Gastrocnemius medialis (tissue), 4 donors: ENCODE results near the gene HS3ST3A1. TPM values are rescaled to one million over a fixed set of nuclear protein-coding genes. Genes with fewer than 3 reads are reported as not detected.
A peak's percentile ranks its signal among the peaks of the same experiment; 100 is the strongest.

ENCODE experiments used
- ATAC-seq, 2 donors: fragments of 150-250 bp; one replicate each; pipeline ENCODE4 v1.9.1; 2016
- DNase-seq, 2 donors: peaks; one replicate each; pipeline ENCODE4 v3.0.0-alpha.2; 2019
- H3K27ac ChIP-seq, 4 donors: fragments of 200-600 bp; sonication (generic); 1 replicate in 1 of 4; 2 replicates in 3 of 4; pipeline ENCODE4 v1.5.1; 2016 to 2018; ENCODE audit warnings: mild to moderate bottlenecking in 2 of 4, moderate library complexity in 1 of 4
- H3K27me3 ChIP-seq, 3 donors: fragments of 200-600 bp; sonication (generic) in 2 of 3; 1 replicate in 1 of 3; 2 replicates in 2 of 3; pipeline versions ENCODE4 v1.5.1 to v1.6.0; 2016 to 2019; ENCODE audit warnings: mild to moderate bottlenecking in 1 of 3, moderate library complexity in 1 of 3
- H3K36me3 ChIP-seq, 2 donors: fragments of 200-600 bp; sonication (generic) in 1 of 2; one replicate each; pipeline ENCODE4 v1.5.1; 2017 to 2018
- H3K4me1 ChIP-seq, 2 donors: fragments of 200-600 bp; sonication (generic) in 1 of 2; one replicate each; pipeline ENCODE4 v1.5.1; 2016 to 2017; ENCODE audit warnings: mild to moderate bottlenecking in 2 of 2
- H3K4me3 ChIP-seq, 4 donors: fragments of 200-600 bp; sonication (generic) in 3 of 4; 1 replicate in 1 of 4; 2 replicates in 3 of 4; pipeline ENCODE4 v1.5.1; 2016 to 2019; ENCODE audit warnings: mild to moderate bottlenecking in 2 of 4
- H3K9me3 ChIP-seq, 3 donors: fragments of 200-600 bp; sonication (generic) in 2 of 3; 1 replicate in 1 of 3; 2 replicates in 2 of 3; pipeline ENCODE4 v1.5.1; 2016 to 2019
- POLR2A ChIP-seq, 2 donors: fragments of 450-650 bp; IDR thresholded peaks; one replicate each; pipeline ENCODE4 v1.6.1; 2017; ENCODE audit warnings: antibody characterized with exemption in 2 of 2, mild to moderate bottlenecking in 2 of 2, moderate library complexity in 2 of 2
- in situ Hi-C, 4 donors: fragments of 200-750 bp; cut with MboI; loops; one replicate each; pipeline versions ENCODE4 v1.15.0 to v1.8.0; 2017; ENCODE audit warnings: low sequenced_read_pairs in 4 of 4
- intact Hi-C: fragments of 100-400 bp; cut with DNase I; formaldehyde crosslinking; loops from one replicate; pipeline ENCODE4 v1.15.1; 2023; ENCODE audit warnings: low total_unique reads
- total RNA-seq, 4 donors: library from RNA; depleted of rRNA; stranded (reverse); fragments of >200 nt; gene quantifications; one replicate each; pipeline versions ENCODE4 v1.1.0 to v1.2.3, GENCODE V29; 2016
- TF ChIP-seq, protein P1 (sequence below), 5 experiments: fragments of 450-650 bp in 3 of 5; fragments of 200-600 bp in 2 of 5; sonication (generic) in 2 of 5; IDR thresholded peaks in 4 of 5; conservative IDR thresholded peaks in 1 of 5; 1 replicate in 4 of 5; 2 replicates in 1 of 5; pipeline ENCODE4 v1.5.1; 2016 to 2019; ENCODE audit warnings: antibody characterized with exemption in 5 of 5, mild to moderate bottlenecking in 3 of 5, moderate library complexity in 3 of 5

Gene HS3ST3A1
- total RNA-seq, 4 donors from 2014 or later = 0.23 to 1.4 (median 0.85) TPM

DNA sequence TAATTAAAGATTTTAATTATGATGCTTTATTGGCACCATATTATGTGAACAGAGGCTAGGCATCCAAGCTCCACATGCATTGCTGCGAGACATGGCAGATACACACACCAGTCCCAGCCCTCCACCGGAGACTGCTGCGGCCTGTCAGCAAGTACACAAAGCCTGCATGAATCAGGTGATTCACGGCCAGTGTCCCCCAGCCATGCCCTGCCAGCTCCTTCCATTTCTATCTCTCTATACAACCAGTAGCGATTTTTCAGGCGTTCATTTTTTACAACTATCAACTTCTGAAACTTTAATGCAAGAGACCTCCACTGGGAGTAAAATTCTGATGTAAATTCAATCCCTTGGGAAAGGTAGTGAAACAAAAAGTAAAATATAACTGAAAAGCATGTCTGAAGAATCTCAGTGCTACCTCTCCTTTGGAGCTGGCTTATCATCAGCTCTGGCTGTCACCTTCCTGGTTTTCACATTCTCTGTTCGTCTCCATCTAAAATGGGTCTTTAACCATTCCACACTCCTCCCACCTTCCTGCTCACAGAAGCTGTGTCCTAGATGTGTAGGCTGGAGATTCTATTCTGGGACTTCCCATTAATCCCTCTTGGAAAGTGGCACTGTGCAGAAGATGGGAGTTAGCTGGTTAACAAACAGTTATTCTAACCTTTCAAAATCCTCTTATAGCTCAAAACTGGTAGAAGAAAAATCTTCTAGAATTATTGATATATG, 32.2 kb downstream of the HS3ST3A1 start:
- Histone ChIP-seq H3K9me3 (no peaks in the 10 kb centered on the region), H3K27ac (no peak overlapping the region), H3K27me3 (peaks cover 0 to 6% (median 0%) of the 10 kb centered on the region in 3 donors), H3K4me3 (no peak overlapping the region), H3K36me3 (no peaks in the 10 kb centered on the region), H3K4me1 (no peaks in the 10 kb centered on the region)
- in situ Hi-C loops (no loop called here), intact Hi-C loops (no loop called here)
- ATAC-seq (no peak), DNase-seq (no peak)
- TF ChIP-seq POLR2A (IDR thresholded peaks at IDR 0.05) = no peak
- TF ChIP-seq, protein P1, sequence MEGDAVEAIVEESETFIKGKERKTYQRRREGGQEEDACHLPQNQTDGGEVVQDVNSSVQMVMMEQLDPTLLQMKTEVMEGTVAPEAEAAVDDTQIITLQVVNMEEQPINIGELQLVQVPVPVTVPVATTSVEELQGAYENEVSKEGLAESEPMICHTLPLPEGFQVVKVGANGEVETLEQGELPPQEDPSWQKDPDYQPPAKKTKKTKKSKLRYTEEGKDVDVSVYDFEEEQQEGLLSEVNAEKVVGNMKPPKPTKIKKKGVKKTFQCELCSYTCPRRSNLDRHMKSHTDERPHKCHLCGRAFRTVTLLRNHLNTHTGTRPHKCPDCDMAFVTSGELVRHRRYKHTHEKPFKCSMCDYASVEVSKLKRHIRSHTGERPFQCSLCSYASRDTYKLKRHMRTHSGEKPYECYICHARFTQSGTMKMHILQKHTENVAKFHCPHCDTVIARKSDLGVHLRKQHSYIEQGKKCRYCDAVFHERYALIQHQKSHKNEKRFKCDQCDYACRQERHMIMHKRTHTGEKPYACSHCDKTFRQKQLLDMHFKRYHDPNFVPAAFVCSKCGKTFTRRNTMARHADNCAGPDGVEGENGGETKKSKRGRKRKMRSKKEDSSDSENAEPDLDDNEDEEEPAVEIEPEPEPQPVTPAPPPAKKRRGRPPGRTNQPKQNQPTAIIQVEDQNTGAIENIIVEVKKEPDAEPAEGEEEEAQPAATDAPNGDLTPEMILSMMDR (IDR thresholded peaks at IDR 0.05 in 4 of 5, conservative IDR thresholded peaks at IDR 0.05 in 1 of 5) = no peak

DNA sequence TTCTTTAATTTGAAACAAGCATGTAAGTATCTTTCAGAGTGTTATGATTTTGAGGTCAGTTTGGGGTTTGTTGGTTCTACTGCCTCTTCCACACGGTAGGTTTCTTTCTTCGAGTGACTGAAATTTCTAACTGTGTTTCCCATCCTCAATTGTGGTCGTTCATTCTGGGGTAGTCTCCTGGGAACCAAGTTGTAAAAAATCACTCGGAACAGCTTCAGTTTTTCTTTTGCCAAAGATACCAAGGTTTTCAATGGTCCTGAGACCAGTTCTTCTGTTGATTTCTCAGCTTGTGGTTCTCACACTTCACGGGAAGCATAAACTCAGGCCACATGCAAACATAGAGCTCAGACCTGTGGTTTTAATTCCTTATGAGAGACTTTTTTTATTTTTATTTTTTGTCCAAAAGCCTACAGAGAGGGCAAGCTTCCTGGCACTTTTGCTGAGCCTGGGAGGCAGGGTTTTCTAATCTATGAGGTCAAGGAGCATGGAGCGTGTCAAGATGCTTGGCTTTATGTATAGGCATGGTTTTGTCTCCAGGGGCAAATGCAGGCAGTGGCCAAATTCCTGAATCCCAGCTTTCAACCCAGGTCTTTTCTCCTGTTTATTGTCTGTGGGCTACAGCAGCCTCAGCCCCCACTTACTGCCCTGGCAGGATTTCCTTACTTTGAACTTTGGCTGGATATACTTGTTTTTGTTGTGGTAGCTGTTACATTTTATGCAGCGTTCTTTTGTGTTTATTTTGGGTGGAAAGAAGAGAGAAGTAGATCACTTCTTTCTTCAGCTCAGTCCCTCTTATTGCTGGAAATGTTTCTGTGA, 32.9 kb downstream of the HS3ST3A1 start:
- Histone ChIP-seq H3K4me1 (no peaks in the 10 kb centered on the region), H3K27me3 (peaks cover 0 to 6% (median 0%) of the 10 kb centered on the region in 3 donors), H3K36me3 (no peaks in the 10 kb centered on the region), H3K9me3 (no peaks in the 10 kb centered on the region), H3K4me3 (no peak overlapping the region), H3K27ac (no peak overlapping the region)
- ATAC-seq = no peak
- intact Hi-C loops = no loop called here
- in situ Hi-C loops = no loop called here
- no peak for TF ChIP-seq POLR2A (IDR thresholded peaks at IDR 0.05)
- TF ChIP-seq, protein P1 (IDR thresholded peaks at IDR 0.05 in 4 of 5, conservative IDR thresholded peaks at IDR 0.05 in 1 of 5) = no peak
- DNase-seq = no peak

DNA sequence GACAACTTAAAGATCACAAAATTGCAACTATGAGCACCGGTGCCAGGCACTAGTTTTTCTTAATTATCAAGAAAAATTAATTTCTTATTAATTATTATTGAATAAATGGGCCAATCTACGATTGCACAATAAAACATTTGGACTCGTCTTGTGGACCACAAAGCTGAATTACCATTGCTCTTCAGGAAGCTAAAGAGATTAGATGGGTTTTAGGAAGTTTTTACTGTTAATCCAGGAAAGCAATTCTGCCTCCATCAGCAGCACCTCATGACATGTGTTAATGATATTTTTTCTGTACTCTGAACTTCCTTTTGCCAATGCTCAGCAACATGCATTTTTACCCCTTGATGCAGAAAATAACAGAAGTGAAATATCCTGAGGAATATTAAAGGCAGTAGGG, 37.9 kb downstream of the HS3ST3A1 start:
- Histone ChIP-seq H3K36me3 (no peaks in the 10 kb centered on the region), H3K4me3 (no peak overlapping the region), H3K27me3 (no peaks in the 10 kb centered on the region), H3K9me3 (no peaks in the 10 kb centered on the region), H3K27ac (no peak overlapping the region), H3K4me1 (no peaks in the 10 kb centered on the region)
- ATAC-seq (no peak), DNase-seq (no peak)
- intact Hi-C loops (no loop called here), in situ Hi-C loops (no loop called here)
- TF ChIP-seq, protein P1 (IDR thresholded peaks at IDR 0.05 in 4 of 5, conservative IDR thresholded peaks at IDR 0.05 in 1 of 5) = no peak
- no peak for TF ChIP-seq POLR2A (IDR thresholded peaks at IDR 0.05)

DNA sequence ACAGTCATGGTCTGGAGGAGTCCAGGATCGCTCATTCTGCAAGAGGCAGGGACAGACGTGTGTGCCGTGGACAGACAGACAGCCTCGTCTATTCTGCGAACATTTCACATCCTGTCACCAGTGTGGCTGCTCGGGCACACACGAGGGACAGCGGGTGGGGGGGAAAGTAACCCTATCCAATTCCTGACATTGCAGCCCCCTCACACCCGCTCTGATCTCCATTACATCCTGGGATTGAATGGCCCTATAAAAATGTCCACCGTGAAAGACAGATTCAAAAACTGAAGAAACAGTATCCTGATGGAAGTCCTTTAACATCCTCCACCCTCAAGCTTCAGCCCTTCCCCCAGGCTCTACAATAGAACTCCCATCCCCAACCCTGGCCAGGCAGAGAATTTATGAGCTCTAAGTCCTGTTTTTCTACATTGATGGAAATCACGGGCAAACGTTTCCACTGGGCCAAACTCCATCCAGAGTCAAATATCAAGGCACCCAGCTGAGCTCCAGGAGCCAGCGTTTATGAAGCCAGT, 39.4 kb downstream of the HS3ST3A1 start:
- H3K4me3 ChIP-seq = no peak overlapping the region
- in situ Hi-C loops = no loop called here
- no peaks in the 10 kb centered on the region for H3K27me3 ChIP-seq
- H3K9me3 ChIP-seq = no peaks in the 10 kb centered on the region
- H3K36me3 ChIP-seq = no peaks in the 10 kb centered on the region
- intact Hi-C loops = no loop called here
- no peak for ATAC-seq
- DNase-seq = peak in 1 of 2 donors; percentile 33
- TF ChIP-seq, protein P1 (IDR thresholded peaks at IDR 0.05 in 4 of 5, conservative IDR thresholded peaks at IDR 0.05 in 1 of 5) = no peak
- no peak for TF ChIP-seq POLR2A (IDR thresholded peaks at IDR 0.05)
- no peaks in the 10 kb centered on the region for H3K4me1 ChIP-seq
- no peak overlapping the region for H3K27ac ChIP-seq
